Glomerular visceral epithelial cell (primary cell): Measurements from ENCODE around the gene KRT24.
"Not testable (repeated sequence)": the region's sequence is repeated elsewhere in the genome, so short reads cannot be mapped to it uniquely, and the experiment has no call there.

Experiments used
- DNase-seq: peaks from one replicate; pipeline ENCODE4 v3.0.0-alpha.2; 2016; ENCODE audit errors: extremely low spot score

The KRT24 gene

DNA sequence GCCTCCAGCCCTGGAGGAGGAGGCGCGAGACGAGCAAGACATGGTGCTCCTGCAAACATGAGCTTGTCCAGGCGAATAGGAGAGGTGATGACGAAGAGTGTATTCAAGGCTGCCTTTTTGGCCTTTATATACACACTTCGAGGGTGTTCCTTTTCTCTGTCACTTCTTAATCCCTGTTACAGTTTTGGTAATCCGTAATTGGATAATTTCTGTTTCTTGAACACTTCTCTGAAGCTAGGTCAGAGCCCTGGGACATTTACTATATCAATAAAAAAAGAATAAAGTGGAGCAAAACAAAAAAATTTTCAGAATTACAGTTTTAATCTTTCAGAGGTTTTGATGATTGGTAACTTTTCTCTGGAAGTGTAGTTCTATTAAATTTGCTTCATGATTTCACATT, at the start of gene KRT24:
KRT24 (minus strand) TSS at position 101 of the 400 bp plus-strand sequence; CDS start at position 42, 59 bp downstream.
- no peak for DNase-seq

DNA sequence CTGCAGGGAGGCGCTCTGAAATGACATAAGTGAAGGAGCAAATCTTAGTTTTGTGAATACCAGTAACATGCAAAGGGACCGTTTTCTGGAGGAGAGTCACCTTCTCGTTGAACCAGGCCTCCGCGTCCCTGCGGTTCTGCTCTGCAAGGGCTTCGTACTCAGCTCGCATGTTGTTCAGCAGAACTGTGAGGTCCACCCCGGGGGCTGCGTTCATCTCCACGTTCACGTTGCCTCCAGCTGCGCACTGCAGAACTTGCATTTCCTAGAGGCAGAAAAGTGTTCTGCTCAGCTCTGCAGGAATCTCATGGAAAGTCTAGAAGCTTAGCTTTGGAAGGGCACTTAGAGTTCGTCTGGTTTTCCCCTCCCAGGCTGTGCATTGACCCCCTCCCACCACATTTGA, 47.5 kb upstream of the KRT24 start:
- no peak for DNase-seq

DNA sequence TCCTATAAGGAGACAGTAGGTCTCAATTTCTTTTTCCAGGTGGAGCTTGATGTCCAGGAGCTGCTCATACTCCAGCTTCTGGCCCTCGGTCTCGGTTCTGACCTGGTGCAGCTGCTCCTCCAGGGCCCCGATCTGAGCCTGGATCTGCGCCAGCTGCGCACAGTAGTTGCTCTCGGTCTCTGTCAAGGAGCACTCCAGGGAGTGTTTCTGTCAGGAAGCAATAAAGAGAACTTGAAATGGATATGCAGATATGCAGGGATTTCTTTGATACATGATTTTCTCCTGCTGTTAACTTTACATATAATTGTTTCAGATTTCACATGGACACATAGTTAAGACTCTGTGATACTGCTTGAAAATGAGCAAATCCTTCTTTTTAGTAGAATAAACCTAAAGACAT, 46.8 kb upstream of the KRT24 start:
- no peak for DNase-seq

DNA sequence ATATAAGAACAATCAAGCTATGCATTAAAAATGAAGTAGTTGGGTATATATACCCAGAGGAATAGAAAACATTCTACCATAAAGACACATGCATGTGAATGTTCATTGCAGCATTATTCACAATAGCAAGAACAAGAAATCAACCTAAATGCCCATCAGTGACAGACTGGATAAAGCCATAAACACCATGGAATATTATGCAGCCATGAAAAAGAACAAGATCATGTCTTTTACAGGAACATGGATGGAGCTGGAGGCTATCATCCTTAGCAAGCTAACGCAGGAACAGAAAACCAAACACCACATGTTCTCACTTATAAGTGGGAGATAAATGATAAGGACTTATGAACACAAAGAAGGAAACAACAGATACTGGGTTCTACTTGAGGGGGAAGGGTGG, 45.1 kb upstream of the KRT24 start:
- DNase-seq, result not testable (repeated sequence)

DNA sequence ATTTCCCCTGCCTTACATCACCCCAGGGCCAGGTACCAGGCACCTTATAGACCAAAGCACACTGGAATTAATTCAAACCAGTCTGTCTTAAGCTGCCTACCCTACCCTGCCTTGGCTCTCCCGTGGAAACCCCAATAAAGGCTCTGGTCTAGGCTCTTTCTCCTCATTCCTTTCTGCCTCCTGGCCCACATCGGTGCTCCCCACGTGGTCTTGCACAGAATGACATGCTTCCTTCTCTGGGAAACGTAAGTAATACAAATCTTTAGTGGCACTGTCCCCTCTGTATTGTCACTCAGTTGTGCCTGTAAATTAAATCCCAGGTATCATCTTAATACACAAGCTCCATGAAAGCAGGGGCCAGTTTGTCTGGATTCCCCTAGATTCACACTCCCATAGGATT, 35.0 kb upstream of the KRT24 start:
- DNase-seq, result no peak

DNA sequence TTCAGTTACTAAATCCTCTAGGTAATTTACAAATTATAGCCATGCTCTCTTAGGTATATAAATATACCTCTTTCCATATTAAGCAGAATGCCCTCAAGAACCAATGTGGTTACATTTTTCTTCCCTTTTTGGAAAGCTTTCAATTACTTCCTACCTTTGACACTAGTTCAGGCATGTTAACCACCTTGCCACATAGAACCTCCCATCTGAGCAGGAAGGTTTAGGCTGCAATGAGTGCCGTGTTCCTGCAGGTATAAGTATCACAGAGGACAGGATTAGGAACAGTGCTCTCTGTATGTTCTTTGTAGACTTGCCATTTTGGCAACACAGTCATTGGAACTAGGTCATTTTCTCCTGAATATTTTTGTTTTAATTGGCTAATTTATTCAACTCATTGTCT, 31.5 kb upstream of the KRT24 start:
- no peak for DNase-seq

DNA sequence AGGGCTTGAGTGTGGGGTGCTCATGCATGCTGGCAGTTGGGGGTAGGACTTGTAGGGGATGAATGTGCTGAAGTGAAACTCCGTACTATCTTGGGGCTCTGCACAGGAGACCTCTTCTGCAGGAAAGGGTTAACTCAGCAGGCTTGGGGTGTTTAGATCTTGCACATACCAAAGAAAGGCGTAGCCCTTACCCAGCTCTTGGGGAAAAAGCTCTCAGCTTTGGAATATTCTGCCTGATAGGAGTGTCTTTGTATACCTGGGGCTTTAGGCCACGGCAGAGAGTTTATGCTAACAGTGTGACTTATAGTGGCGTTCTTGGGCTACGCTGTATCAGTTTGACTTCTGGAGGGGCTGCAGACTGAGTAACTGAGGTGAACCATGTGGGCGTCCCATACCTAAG, 30.5 kb upstream of the KRT24 start:
- no peak for DNase-seq

DNA sequence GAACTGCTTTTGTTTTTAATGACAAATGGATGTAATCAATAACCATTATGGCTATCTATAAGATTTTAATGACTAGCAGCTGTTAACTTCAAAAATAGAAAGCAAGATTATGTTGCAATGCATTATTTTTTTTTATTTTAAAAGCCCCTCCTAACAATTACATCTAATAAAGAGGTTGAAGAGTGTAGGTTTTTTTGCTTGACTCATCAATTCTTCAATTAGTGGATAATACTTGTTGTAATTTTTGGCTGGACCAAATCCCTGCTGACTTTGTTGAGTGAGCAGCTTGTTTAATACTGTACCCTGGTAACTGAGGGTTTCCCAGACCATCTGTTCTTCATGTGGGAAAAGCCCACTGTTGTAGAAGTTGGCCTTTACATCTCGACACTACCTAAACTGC, 27.4 kb upstream of the KRT24 start:
- DNase-seq, result no peak

DNA sequence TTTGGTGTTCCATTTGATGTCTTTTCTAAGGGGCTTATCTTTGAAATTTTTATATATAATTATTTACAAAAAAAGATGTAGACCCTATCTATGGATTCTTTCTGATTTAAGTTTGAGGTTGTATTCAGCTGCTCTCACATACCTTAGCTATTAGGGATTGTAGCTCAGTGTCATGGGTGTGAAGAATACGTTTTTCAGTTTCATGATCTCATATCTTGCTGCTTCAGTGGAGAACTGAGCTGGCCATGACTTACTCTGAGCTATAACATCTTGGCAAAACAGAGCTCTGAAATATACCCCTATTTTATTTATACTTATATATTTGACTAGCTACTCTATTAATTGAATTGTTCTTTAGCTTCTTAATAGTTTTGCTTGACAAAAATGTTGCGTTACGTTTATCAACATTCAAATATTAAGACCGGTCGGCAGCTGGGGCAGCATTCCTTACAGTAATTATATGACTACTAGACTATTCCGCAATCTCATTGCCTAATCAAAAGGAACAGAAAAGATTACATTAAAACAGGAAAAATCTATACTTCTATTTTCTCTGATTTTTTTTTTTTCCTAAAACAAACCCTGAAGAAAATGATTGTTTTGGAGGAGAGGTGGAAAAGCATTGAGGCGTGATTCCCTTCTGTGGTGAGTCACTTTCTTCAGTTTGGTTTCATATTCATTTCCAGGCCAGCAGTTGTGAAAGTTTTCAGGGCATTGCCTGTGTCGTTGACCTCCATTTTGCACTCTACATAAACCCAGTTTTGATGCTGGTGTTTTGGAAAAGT, 24.1 kb upstream of the KRT24 start:
- peak; percentile 83 for DNase-seq

DNA sequence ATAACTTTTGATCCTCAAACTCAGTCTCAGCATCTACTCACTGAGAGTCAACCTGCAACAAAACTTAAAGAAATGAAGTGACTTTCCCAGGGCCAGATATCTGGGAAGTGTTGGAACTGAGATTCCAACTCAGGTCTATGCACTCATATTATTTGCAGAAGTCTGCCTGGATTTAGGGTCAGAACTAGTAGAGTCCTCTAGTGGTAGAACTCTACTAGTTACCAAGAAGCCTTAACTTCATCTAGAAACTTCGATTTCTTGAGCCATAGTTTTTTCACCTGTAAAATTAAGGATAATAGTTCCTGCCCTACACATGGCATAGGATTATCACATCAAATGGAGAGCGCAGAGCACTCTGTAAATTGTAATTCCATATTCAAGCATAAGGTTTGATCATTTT, 23.4 kb upstream of the KRT24 start:
- no peak for DNase-seq

DNA sequence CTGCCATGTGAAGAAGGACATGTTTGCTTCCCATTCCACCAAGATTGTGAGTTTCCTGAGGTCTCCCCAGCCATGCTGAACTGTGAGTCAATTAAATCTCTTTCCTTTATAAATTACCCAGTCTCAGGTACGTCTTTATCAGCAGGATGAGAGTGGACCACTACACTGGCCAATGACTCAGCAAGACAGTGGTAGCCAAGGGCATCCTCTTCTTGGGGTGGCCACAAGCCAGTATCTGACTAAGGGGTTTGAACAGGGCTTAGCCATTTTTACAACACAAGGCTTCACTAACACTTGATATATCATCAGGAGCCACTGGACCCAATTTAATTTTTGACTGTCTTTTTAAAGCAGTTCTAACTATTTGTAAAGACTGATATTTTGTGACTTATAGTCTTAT, 21.1 kb upstream of the KRT24 start:
- DNase-seq, result no peak

DNA sequence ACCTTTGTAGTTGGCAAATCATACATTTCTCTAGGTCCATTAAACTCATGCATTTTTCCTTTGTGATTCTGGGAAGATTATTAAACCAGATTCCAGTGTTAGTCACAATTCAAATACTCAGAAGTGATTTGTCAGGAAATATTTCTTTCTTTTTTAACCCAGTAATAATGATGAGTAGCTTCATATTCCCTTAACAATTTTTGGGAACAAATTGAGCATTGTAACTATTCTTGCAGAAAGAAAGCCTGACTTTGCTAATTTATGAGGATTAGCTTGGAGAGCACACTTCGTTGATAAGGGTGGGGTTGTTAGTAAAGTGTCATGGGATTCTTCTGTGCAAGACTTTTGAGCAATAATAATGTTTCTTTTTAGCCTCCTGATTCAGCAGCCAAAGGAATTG, 18.7 kb upstream of the KRT24 start:
- peak; percentile 37 for DNase-seq

DNA sequence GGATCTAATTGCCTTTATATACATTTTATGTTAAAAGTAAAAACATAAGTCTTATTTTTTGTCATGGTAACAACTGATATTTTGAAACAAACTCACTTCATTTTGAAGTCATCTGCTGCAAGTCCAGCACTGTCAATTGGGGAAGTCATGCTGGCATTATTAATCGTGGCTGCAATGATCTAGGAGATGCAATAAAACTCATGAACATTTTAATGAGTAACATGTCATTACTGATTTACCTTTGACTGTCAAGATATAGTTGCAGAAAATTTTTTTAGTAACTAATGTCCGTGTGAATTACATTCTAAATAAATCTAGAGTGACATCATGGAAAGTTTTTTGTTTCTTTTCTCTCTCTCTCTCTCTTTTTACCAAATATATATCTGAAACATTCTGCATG, 17.3 kb upstream of the KRT24 start:
- peak; percentile 38 for DNase-seq

DNA sequence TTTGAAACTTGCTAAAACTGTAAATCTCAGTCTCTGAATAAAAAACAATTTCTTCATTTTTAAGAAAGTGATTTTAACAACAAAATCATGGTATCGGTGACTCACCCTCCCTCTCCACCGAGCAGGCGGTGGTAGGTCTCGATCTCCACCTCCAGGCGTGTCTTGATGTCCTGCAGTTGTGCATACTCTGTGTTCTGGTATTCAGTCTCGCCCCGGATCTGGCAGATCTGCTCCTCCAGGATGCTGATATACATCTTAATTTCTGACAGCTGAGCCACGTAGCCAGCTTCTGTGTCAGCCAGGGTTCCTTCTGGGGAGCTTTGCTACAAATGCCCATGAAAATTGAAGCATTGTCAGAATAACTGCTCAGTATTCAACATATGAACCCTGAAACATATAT, 15.4 kb upstream of the KRT24 start:
- DNase-seq, result no peak

DNA sequence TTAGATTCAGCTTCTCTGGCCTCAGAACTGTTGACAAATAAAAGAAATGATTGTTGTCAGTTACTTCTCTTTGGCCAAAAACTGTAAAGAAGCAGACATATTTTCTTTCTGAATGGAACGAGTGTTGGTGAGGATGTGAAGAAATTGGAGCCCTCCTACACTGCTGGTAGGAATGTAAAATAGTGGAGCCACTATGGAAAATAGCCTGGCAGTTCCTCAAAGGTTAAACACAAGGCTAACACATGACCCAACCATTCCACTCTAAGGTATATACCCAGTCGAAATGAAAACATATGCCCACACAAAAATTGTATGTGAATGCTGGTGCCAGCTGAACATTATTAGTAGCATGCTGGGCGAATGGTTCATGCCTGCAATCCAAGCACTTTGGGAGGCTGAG, 14.2 kb upstream of the KRT24 start:
- DNase-seq, result no peak

DNA sequence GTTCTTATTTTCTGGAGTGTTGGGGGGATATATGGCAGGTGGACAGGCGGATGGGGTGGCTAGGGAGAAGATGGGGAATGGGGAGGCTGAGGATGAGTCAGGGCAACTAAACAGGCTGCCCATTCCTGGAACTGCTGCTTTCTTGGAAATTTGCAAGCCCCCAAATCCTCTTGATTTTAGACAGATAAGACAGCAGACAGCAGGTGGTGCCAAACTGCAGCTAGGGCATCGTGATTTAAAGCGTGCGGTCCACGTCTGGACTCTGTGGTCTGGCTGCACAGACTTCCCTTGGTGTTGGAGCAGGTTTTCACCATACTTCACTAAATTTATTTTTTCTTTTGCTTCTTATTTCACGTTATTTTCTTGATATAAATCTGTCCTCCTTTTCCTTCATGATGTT, 10.9 kb upstream of the KRT24 start:
- DNase-seq, result peak; percentile 20

DNA sequence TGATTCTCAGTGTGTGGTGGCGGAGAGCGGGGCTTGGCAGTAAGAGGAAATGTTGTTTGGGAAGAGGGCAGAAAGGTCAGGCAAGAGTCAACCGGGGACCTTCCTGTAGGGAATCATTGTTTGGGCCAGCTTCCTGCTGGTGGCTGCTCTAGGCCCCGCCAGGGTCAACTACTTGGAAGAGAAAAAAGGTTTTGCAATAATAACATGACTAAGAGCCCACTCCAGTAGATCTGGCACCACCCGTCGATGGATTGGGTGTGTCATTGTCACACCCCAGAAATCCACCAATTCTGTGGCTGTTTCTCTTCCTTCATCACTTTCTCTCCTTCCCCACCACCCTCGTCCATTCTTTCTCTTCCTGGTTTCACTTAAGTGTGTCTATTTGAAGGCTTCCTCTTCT, 4.2 kb upstream of the KRT24 start:
- DNase-seq, result no peak

DNA sequence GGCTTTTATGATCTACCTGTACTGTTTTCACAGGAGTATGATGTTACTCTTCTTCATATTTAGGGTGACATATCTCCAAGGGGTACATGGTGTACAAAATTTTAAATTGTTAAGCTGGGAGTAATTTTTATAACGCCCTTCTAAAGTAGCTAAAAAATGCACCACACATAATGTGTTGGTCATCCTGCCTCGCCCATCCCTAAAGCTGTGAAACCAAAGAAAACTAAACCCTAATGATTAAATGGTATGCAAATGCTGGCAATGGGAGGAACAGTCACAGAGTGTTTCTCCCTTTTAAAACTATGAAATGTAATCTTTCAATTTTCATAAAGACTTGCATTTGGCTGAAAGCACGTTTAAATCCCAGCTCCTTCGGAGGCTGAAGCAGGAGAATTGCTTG, 2.0 kb upstream of the KRT24 start:
- no peak for DNase-seq

DNA sequence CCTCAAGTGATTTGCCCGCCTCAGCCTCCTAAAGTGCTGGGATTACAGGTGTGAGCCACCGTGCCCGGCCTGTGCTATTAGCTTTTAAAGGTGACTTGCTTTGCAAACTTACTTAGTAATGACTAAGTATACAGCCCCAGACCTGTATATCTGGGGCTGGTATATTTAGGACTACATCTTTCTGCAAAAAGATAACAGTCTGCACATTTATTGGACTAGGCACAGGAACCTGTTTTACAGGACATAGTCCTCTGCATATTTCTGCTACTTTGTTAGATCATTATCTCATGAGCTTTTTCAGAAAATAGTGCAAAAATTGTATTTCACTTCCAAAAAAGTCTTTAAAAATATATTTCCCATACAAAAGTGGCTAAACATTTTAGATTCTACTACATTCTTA, 1.3 kb downstream of the KRT24 start:
- DNase-seq, result no peak

DNA sequence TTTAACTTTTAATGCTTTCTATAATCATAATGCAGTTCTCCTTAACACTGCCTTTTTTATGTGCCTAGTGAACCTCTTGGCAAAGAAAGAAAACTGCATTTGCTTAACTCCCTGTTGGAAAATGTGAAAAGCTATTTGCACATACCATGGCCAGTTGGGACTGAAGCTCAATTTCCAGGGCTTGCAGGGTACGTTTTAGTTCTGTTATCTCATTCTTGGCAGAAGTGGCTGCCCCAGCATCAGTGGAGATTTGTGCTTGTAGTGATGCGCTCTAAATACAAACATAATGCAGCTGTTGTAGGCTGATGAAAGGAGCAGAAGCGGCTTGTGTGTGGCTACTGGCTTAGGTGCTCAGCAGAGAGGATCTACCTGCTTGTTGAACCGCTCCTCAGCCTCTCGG, 3.7 kb downstream of the KRT24 start:
- no peak for DNase-seq

DNA sequence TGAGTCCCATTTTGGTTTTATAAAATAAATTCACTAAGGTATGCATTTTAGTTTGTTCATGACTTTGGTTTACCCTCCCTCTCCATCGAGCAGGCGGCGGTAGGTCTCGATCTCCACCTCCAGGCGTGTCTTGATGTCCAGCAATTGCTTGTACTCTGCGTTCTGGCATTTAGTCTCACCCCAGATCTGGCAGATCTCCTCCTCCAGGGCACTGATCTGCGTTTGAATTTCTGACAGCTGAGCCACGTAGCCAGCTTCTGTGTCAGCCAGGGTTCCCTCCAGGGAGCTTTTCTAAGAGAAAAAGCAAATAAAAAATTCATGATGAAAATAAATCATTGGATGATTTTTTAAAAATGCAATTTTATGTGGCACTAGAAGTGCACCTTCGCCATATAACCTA, 4.2 kb downstream of the KRT24 start:
- DNase-seq, result no peak

DNA sequence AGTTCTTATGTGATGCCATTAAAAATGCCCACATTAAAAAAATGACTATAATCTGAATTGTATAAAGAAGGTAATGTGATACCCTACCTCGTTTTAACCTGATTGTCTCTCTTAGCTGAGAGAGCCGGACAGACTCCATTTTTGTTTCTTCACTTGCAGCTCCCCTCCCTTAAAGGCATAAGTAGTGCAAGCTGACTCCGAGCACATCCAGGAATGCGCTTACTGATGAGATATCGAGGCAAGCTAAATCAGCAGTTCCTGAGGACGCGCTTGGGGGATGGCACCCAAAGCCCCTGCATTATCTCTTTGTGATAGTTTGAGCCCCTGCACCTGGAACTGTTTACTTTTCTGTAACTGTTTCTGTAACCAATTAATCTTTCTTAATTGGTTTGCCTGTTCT, 6.3 kb downstream of the KRT24 start:
- no peak for DNase-seq

DNA sequence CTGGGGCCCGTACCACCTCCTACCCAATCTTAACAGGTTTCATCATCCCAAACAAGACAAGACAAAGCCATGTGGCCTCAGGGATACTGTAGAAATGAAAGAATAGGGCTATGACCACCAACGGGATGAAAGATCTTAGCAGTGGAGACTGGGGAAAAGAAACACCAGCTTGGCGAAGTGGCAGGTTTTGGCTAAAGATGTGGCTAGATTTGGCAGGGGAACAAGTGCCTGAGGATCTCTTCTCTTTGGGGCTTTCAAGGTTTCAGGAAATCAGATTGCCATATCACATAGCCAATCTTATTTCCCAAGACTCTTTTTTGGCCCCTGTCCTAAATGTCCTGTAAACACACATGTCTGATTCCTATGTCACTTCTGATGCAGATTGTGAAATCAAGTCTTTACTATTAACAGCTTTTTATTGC, 6.9 kb downstream of the KRT24 start:
- no peak for DNase-seq

DNA sequence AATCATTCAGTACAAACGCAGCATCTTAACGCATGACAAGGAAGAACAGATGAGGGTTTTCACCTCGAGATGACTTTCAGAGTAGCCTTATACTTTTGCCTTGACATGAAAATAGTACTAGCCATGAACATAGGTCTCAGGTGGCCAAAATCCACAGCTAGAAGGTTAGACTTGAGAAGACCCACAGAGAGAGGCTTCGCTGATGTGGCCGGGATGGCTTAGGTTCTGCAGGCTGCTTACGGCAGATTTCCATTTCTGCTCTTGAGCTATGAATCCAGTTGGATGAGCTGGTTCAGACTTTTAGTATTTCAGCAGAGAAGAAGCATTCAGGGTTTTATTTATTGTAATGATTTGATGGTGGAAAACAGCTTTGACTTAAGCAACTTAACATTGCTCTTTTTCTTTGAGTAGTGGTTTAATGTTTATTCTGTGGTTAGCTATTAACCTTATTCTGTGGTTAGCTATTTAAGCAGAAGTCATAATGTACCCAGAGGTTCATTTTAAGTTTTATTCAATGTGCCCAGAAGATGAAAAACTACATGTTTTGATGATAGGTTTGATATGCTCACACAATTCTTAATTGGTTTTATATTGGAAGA, 7.6 kb downstream of the KRT24 start:
- no peak for DNase-seq
